ENCODE data around the gene HBG2. TPM values are rescaled to one million over a fixed set of nuclear protein-coding genes. Genes with fewer than 3 reads are reported as not detected.

The HBG2 gene
- total RNA-seq, 4 donors from 2014 or later: not detected

GRCh38 chr11:5286351-5286750 lies 31.8 kb upstream of the HBG2 start:
- Histone ChIP-seq H3K27ac (no peak overlapping the region), H3K9me3 (no peaks in the 10 kb centered on the region), H3K4me1 (no peaks in the 10 kb centered on the region), H3K36me3 (no peaks in the 10 kb centered on the region), H3K4me3 (replicated peaks in 1 of 3) (no peak overlapping the region), H3K27me3 (no peaks in the 10 kb centered on the region)
- no peak for DNase-seq
- WGBS, 2 donors: 35 to 44% methylated on average over 1 of the region's 1 CpG
- intact Hi-C loops (cut with DNase I): no loop called here
- TF ChIP-seq POLR2A (IDR thresholded peaks at IDR 0.05): no peak
- TF ChIP-seq, protein P1, sequence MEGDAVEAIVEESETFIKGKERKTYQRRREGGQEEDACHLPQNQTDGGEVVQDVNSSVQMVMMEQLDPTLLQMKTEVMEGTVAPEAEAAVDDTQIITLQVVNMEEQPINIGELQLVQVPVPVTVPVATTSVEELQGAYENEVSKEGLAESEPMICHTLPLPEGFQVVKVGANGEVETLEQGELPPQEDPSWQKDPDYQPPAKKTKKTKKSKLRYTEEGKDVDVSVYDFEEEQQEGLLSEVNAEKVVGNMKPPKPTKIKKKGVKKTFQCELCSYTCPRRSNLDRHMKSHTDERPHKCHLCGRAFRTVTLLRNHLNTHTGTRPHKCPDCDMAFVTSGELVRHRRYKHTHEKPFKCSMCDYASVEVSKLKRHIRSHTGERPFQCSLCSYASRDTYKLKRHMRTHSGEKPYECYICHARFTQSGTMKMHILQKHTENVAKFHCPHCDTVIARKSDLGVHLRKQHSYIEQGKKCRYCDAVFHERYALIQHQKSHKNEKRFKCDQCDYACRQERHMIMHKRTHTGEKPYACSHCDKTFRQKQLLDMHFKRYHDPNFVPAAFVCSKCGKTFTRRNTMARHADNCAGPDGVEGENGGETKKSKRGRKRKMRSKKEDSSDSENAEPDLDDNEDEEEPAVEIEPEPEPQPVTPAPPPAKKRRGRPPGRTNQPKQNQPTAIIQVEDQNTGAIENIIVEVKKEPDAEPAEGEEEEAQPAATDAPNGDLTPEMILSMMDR (IDR thresholded peaks at IDR 0.05): no peak

- 85 to 86% methylated on average over 4 of the region's 4 CpGs for WGBS, 2 donors
- intact Hi-C loops (cut with DNase I): no loop called here
- Histone ChIP-seq H3K36me3 (no peaks in the 10 kb centered on the region), H3K27me3 (no peaks in the 10 kb centered on the region), H3K4me1 (no peaks in the 10 kb centered on the region), H3K27ac (no peak overlapping the region), H3K4me3 (replicated peaks in 1 of 3) (no peak overlapping the region), H3K9me3 (no peaks in the 10 kb centered on the region)
- DNase-seq: no peak
- TF ChIP-seq, protein P1 (IDR thresholded peaks at IDR 0.05): no peak
- TF ChIP-seq POLR2A (IDR thresholded peaks at IDR 0.05): no peak
Measured at GRCh38 chr11:5285703-5286340, 31.2 kb upstream of the HBG2 start.

DNA sequence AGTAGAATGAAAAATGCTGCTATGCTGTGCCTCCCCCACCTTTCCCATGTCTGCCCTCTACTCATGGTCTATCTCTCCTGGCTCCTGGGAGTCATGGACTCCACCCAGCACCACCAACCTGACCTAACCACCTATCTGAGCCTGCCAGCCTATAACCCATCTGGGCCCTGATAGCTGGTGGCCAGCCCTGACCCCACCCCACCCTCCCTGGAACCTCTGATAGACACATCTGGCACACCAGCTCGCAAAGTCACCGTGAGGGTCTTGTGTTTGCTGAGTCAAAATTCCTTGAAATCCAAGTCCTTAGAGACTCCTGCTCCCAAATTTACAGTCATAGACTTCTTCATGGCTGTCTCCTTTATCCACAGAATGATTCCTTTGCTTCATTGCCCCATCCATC lies 30.1 kb upstream of the HBG2 start:
- WGBS, 2 donors: 80 to 96% methylated on average over 2 of the region's 2 CpGs
- no peak for DNase-seq
- intact Hi-C loops (cut with DNase I): no loop called here

GRCh38 chr11:5283882-5284281 lies 29.3 kb upstream of the HBG2 start:
- Histone ChIP-seq H3K9me3 (no peaks in the 10 kb centered on the region), H3K4me1 (no peaks in the 10 kb centered on the region), H3K27me3 (no peaks in the 10 kb centered on the region), H3K27ac (no peak overlapping the region), H3K4me3 (replicated peaks in 1 of 3) (no peak overlapping the region), H3K36me3 (no peaks in the 10 kb centered on the region)
- no peak for DNase-seq
- WGBS, 2 donors: 64 to 71% methylated on average over 1 of the region's 1 CpG
- intact Hi-C loops (cut with DNase I): no loop called here
- TF ChIP-seq POLR2A (IDR thresholded peaks at IDR 0.05): no peak
- TF ChIP-seq, protein P1 (IDR thresholded peaks at IDR 0.05): no peak

More for the DNA sequence above, 30.1 kb upstream of the HBG2 start:
- H3K27me3 ChIP-seq: no peaks in the 10 kb centered on the region
- H3K36me3 ChIP-seq: no peaks in the 10 kb centered on the region
- no peak overlapping the region for H3K27ac ChIP-seq
- H3K4me1 ChIP-seq: no peaks in the 10 kb centered on the region
- no peaks in the 10 kb centered on the region for H3K9me3 ChIP-seq
- H3K4me3 ChIP-seq (replicated peaks in 1 of 3): no peak overlapping the region
- TF ChIP-seq POLR2A (IDR thresholded peaks at IDR 0.05): no peak
- TF ChIP-seq, protein P1 (IDR thresholded peaks at IDR 0.05): no peak

- Histone ChIP-seq H3K4me1 (no peaks in the 10 kb centered on the region), H3K4me3 (replicated peaks in 1 of 3) (no peak overlapping the region), H3K27ac (no peak overlapping the region), H3K9me3 (no peaks in the 10 kb centered on the region), H3K36me3 (no peaks in the 10 kb centered on the region), H3K27me3 (no peaks in the 10 kb centered on the region)
- 79 to 88% methylated on average over 3 of the region's 3 CpGs for WGBS, 2 donors
- intact Hi-C loops (cut with DNase I): no loop called here
- TF ChIP-seq, protein P1 (IDR thresholded peaks at IDR 0.05): no peak
- no peak for TF ChIP-seq POLR2A (IDR thresholded peaks at IDR 0.05)
- no peak for DNase-seq
Measured at GRCh38 chr11:5283086-5283485, 28.5 kb upstream of the HBG2 start.

Data from thyroid gland (tissue), 4 donors.